ENCODE results near the gene VSIG8. TPM values are rescaled to one million over a fixed set of nuclear protein-coding genes. Genes with fewer than 3 reads are reported as not detected.
A peak's percentile ranks its signal among the peaks of the same experiment; 100 is the strongest.

VSIG8 gene
- total and polyA plus RNA-seq, 9 of the 15 experiments (the other 6 are each of a cell fraction or from before 2014, with no cell fraction given): not detected

DNA sequence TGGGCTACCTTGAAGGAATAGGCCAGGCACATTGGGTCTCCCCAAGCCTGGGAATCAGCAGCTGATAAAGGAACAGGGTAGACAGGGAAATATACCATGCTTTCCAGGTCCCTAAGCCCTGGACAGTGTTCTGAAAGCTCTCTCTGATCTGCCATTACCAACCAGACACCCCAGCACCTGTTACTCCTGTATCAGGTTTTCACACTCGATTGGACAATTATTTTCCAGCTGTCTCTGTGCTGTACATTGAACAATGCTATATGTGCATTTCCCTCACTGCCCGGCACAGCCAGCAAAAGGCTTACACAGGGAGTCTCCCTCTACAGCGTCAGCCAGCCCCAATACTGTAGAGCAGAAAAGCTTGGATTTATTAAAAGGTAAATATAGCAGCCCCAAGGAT, 32.8 kb upstream of the VSIG8 start:
- ATAC-seq: no peak
- CTCF ChIA-PET (ENCODE audit: low intra/inter-chr PET ratio): no interaction called here
- intact Hi-C loops (cut with micrococcal nuclease): no loop called here

DNA sequence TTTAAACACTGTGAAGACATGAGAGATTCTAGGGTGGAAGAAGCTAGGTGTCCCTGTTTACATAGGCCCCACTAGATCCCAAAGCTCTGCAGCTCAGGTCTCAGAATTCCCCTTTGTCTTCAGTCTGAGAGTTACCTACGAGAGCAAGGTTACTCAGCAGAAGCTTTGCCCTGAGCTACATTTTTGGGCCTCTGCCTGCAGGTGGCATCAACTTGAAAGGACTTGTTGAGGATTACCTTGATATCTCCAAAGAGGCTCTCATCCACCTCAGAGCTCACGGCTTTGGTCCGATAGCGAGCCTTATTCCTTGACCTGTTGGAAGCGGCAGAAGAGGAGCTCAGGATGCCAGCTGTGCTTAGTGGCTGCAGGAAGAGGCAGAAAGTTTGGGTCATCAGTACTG, 30.5 kb upstream of the VSIG8 start:
- no peak for DNase-seq (ENCODE audit: extremely low read depth in 1 of 4, low spot score in 3 of 4)
- in situ Hi-C loops (cut with MboI): no loop called here
- CTCF ChIA-PET (ENCODE audit: low intra/inter-chr PET ratio): no interaction called here

More for the DNA sequence above, 32.8 kb upstream of the VSIG8 start:
- TF ChIP-seq NFRKB (IDR thresholded peaks at IDR 0.05; ENCODE audit: low read depth) (no peak), CHD1 (IDR thresholded peaks at IDR 0.05; ENCODE audit: low read length) (no peak)
- Histone ChIP-seq H3K79me2 (ENCODE audit: control insufficient read depth, insufficient read depth, low read length) (no peaks in the 10 kb centered on the region), H3K27me3 (ENCODE audit: control insufficient read depth in 2 of 2, insufficient read depth in 2 of 2, low read length in 2 of 2) (0 out of 5 replicates have a peak, but pooled peaks cover 0 to 4% of the 10 kb centered on the region in 2 experiments), H3K4me1 (replicated peaks in 1 of 2; ENCODE audit: control insufficient read depth in 2 of 2, insufficient read depth in 2 of 2, low read length in 2 of 2) (peaks cover 10 to 24% of the 10 kb centered on the region in 2 experiments), H3K9me3 (replicated peaks; ENCODE audit: control insufficient read depth, insufficient read depth, low read depth, low read length) (no peaks in the 10 kb centered on the region), H2AFZ (ENCODE audit: low read depth, low read length) (no peak overlapping the region), H3K27ac (ENCODE audit: extremely low read depth, low read depth, low read length) (no peak overlapping the region), H3K4me2 (ENCODE audit: insufficient read depth, low read length) (no peak overlapping the region), H3K9ac (ENCODE audit: insufficient read depth in 1 of 2, low read depth in 2 of 2, low read length in 2 of 2) (no peak overlapping the region), H3K9me1 (ENCODE audit: control insufficient read depth, insufficient read depth, low read length) (no peaks in the 10 kb centered on the region), H4K20me1 (replicated peaks; ENCODE audit: control insufficient read depth, insufficient read depth, low read length) (no peaks in the 10 kb centered on the region), H3K4me3 (no peak overlapping the region), H3K36me3 (ENCODE audit: control insufficient read depth, insufficient read depth, low read length) (no peaks in the 10 kb centered on the region)
- DNase-seq (ENCODE audit: extremely low read depth in 1 of 4, low spot score in 3 of 4) (no peak), FAIRE-seq (no peak)
- no TSS peak for BruUV-seq (replicated peaks)
- POLR2A ChIA-PET: interaction anchor here (0.5 to 1.5 kb wide), 6 partner anchors 19 to 469 kb away, joined by 3 to 6 read pairs (median 4); no protein-coding TSS in a partner anchor
- in situ Hi-C loops (cut with MboI): no loop called here
- WGBS (ENCODE audit: insufficient coverage, low coverage, missing lambda C conversion rate): 35% methylated on average over 3 of the region's 3 CpGs

More for the DNA sequence above, 30.5 kb upstream of the VSIG8 start:
- Histone ChIP-seq H3K4me2 (ENCODE audit: insufficient read depth, low read length) (no peak overlapping the region), H3K4me3 (no peak overlapping the region), H4K20me1 (replicated peaks; ENCODE audit: control insufficient read depth, insufficient read depth, low read length) (no peaks in the 10 kb centered on the region), H3K9me3 (replicated peaks; ENCODE audit: control insufficient read depth, insufficient read depth, low read depth, low read length) (no peaks in the 10 kb centered on the region), H3K27me3 (ENCODE audit: control insufficient read depth in 2 of 2, insufficient read depth in 2 of 2, low read length in 2 of 2) (0 out of 5 replicates have a peak, but pooled peaks cover 0 to 4% of the 10 kb centered on the region in 2 experiments), H3K9me1 (ENCODE audit: control insufficient read depth, insufficient read depth, low read length) (no peaks in the 10 kb centered on the region), H3K9ac (ENCODE audit: insufficient read depth in 1 of 2, low read depth in 2 of 2, low read length in 2 of 2) (no peak overlapping the region), H3K27ac (ENCODE audit: extremely low read depth, low read depth, low read length) (no peak overlapping the region), H3K36me3 (ENCODE audit: control insufficient read depth, insufficient read depth, low read length) (no peaks in the 10 kb centered on the region), H3K4me1 (replicated peaks in 1 of 2; ENCODE audit: control insufficient read depth in 2 of 2, insufficient read depth in 2 of 2, low read length in 2 of 2) (peaks cover 4 to 27% of the 10 kb centered on the region in 2 experiments; a peak in 4 of 5 replicates), H2AFZ (ENCODE audit: low read depth, low read length) (no peak overlapping the region), H3K79me2 (ENCODE audit: control insufficient read depth, insufficient read depth, low read length) (no peaks in the 10 kb centered on the region)
- BruUV-seq (replicated peaks): no TSS peak
- no peak for FAIRE-seq
- POLR2A ChIA-PET: interaction anchor here (0.5 to 1.4 kb wide), 5 partner anchors 9 to 114 kb away, joined by 3 to 5 read pairs (median 3); no protein-coding TSS in a partner anchor
- WGBS (ENCODE audit: insufficient coverage, low coverage, missing lambda C conversion rate): 76% methylated on average over 5 of the region's 5 CpGs
- intact Hi-C loops (cut with micrococcal nuclease): loop anchor here (5.0 kb wide), 1 partner anchor 111 kb away; the partner anchor contains the start of gene DUSP23
- no peak for ATAC-seq
- no peak for TF ChIP-seq FOXK2 (conservative IDR thresholded peaks at IDR 0.05 in 1 of 2, IDR thresholded peaks at IDR 0.05 in 1 of 2; ENCODE audit: low read depth in 2 of 2)
- TF ChIP-seq, protein P1, sequence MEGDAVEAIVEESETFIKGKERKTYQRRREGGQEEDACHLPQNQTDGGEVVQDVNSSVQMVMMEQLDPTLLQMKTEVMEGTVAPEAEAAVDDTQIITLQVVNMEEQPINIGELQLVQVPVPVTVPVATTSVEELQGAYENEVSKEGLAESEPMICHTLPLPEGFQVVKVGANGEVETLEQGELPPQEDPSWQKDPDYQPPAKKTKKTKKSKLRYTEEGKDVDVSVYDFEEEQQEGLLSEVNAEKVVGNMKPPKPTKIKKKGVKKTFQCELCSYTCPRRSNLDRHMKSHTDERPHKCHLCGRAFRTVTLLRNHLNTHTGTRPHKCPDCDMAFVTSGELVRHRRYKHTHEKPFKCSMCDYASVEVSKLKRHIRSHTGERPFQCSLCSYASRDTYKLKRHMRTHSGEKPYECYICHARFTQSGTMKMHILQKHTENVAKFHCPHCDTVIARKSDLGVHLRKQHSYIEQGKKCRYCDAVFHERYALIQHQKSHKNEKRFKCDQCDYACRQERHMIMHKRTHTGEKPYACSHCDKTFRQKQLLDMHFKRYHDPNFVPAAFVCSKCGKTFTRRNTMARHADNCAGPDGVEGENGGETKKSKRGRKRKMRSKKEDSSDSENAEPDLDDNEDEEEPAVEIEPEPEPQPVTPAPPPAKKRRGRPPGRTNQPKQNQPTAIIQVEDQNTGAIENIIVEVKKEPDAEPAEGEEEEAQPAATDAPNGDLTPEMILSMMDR (IDR thresholded peaks at IDR 0.05 in 2 of 3, conservative IDR thresholded peaks at IDR 0.05 in 1 of 3; ENCODE audit: insufficient read depth in 2 of 3, low read depth in 1 of 3, low read length in 3 of 3): 0 out of 6 replicates have a peak, but pooled peaks of 1 of the 3 experiments have one; percentile 4

Data from K562 (cell line).